SK-N-SH treated with all-trans-retinoic acid at 6 μM for 48 hours (cell line): ENCODE measurements around the gene EGFLAM.

Experiments used
- ARNTL ChIP-seq: fragments of 450-650 bp; formaldehyde crosslinking; IDR thresholded peaks from 2 replicates; pipeline ENCODE4 v1.5.0; 2020; ENCODE audit warnings: low read depth, mild to moderate bottlenecking, moderate library complexity, borderline replicate concordance
- BACH2 ChIP-seq: fragments of 250-450 bp; sonication (Bioruptor Pico); IDR thresholded peaks from 2 replicates; pipeline ENCODE4 v1.9.0; 2021; ENCODE audit warnings: mild to moderate bottlenecking, borderline replicate concordance
- CSDC2 ChIP-seq: fragments of 250-450 bp; sonication (Bioruptor Pico); IDR thresholded peaks from 2 replicates; pipeline ENCODE4 v1.5.0; 2020; ENCODE audit warnings: mild to moderate bottlenecking, moderate library complexity
- PATZ1 ChIP-seq: fragments of 250-450 bp; sonication (Bioruptor Pico); IDR thresholded peaks from 2 replicates; pipeline ENCODE4 v1.8.0; 2020; ENCODE audit warnings: mild to moderate bottlenecking, moderate library complexity, borderline replicate concordance
- POU6F1 ChIP-seq: fragments of 250-450 bp; sonication (Bioruptor Pico); IDR thresholded peaks from 2 replicates; pipeline ENCODE4 v1.8.0; 2021; ENCODE audit warnings: low read depth, mild to moderate bottlenecking, moderate library complexity, borderline replicate concordance
- TOX ChIP-seq: fragments of 250-450 bp; sonication (Bioruptor Pico); IDR thresholded peaks from 2 replicates; pipeline ENCODE4 v1.8.0; 2021; ENCODE audit warnings: mild to moderate bottlenecking, moderate library complexity, borderline replicate concordance
- ZFP3 ChIP-seq: fragments of 250-450 bp; sonication (Bioruptor Pico); IDR thresholded peaks from 2 replicates; pipeline ENCODE4 v1.5.0; 2020; ENCODE audit warnings: mild to moderate bottlenecking, moderate library complexity
- ZFP30 ChIP-seq: fragments of 450-650 bp; formaldehyde crosslinking; IDR thresholded peaks from 2 replicates; pipeline ENCODE4 v1.5.0; 2022; ENCODE audit warnings: mild to moderate bottlenecking, moderate library complexity
- ZNF565 ChIP-seq: fragments of 450-650 bp; formaldehyde crosslinking; conservative IDR thresholded peaks from 2 replicates; pipeline ENCODE4 v1.5.0; 2020; ENCODE audit warnings: low read depth, mild to moderate bottlenecking, moderate library complexity
- ZNF70 ChIP-seq: fragments of 450-650 bp; formaldehyde crosslinking; IDR thresholded peaks from 2 replicates; pipeline ENCODE4 v1.5.0; 2020; ENCODE audit warnings: mild to moderate bottlenecking, moderate library complexity
- TF ChIP-seq, protein P1 (sequence below): fragments of 250-450 bp; sonication (Bioruptor Pico); IDR thresholded peaks from 2 replicates; pipeline ENCODE4 v1.5.1; 2020; ENCODE audit warnings: low read depth, mild to moderate bottlenecking, moderate library complexity

DNA sequence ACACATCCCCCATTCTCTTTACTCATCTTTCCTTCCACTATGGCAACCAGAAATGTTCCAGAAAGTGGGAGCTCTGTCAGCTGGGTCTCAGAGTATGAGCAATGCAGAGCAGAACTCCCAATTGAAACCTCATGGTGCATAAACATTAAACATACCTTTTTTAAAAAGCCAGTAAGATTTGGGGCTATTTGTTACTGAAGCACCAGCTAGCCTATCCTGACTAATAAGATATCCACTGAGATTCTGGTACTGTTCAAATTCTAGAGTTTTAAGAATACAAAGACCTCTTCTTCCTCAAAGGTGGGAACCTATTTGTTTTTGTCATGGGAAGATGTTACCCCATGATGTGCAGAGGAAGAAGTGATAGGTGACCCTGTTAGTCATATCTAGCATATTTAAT is 46.1 kb upstream of the EGFLAM start:
- TF ChIP-seq, protein P1, sequence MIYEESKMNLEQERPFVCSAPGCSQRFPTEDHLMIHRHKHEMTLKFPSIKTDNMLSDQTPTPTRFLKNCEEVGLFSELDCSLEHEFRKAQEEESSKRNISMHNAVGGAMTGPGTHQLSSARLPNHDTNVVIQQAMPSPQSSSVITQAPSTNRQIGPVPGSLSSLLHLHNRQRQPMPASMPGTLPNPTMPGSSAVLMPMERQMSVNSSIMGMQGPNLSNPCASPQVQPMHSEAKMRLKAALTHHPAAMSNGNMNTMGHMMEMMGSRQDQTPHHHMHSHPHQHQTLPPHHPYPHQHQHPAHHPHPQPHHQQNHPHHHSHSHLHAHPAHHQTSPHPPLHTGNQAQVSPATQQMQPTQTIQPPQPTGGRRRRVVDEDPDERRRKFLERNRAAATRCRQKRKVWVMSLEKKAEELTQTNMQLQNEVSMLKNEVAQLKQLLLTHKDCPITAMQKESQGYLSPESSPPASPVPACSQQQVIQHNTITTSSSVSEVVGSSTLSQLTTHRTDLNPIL (CRISPR knock-in tag), result no peak
- TF ChIP-seq ZFP3 (CRISPR knock-in tag) (no peak), ZNF70 (CRISPR knock-in tag) (no peak), PATZ1 (no peak), POU6F1 (no peak), CSDC2 (no peak), ZNF565 (no peak), ZFP30 (CRISPR knock-in tag) (no peak), ARNTL (CRISPR knock-in tag) (no peak), TOX (CRISPR knock-in tag) (no peak), BACH2 (no peak)
